Measurements from ENCODE around the gene ABHD2.
"Not testable (repeated sequence)": the region's sequence is repeated elsewhere in the genome, so short reads cannot be mapped to it uniquely, and the experiment has no call there.

The ABHD2 gene

GRCh38 chr15:89135387-89136077 lies 47.3 kb downstream of the ABHD2 start:
- FAIRE-seq; DNase-seq (ENCODE audit: extremely low spot score, insufficient read length, low read depth): not testable (repeated sequence)

GRCh38 chr15:89136078-89136806 lies 48.0 kb downstream of the ABHD2 start:
- FAIRE-seq (no peak), DNase-seq (ENCODE audit: extremely low spot score, insufficient read length, low read depth) (no peak)

GRCh38 chr15:89136818-89137772 lies 48.8 kb downstream of the ABHD2 start:
- FAIRE-seq = no peak
- DNase-seq (ENCODE audit: extremely low spot score, insufficient read length, low read depth) = no peak

- no peak for FAIRE-seq
Measured at GRCh38 chr15:89137926-89138325, 49.7 kb downstream of the ABHD2 start.

GRCh38 chr15:89138999-89139612 lies 50.9 kb downstream of the ABHD2 start:
- no peak for FAIRE-seq

More at GRCh38 chr15:89137926-89138325, 49.7 kb downstream of the ABHD2 start:
- DNase-seq (ENCODE audit: extremely low spot score, insufficient read length, low read depth) = no peak

GRCh38 chr15:89139613-89140499 lies 51.6 kb downstream of the ABHD2 start:
- no peak for FAIRE-seq
- DNase-seq (ENCODE audit: extremely low spot score, insufficient read length, low read depth) = no peak

More at GRCh38 chr15:89138999-89139612, 50.9 kb downstream of the ABHD2 start:
- DNase-seq (ENCODE audit: extremely low spot score, insufficient read length, low read depth) = no peak

GRCh38 chr15:89140595-89140994 lies 52.3 kb downstream of the ABHD2 start:
- FAIRE-seq (no peak), DNase-seq (ENCODE audit: extremely low spot score, insufficient read length, low read depth) (no peak)

GRCh38 chr15:89141159-89141558 lies 52.9 kb downstream of the ABHD2 start:
- DNase-seq (ENCODE audit: extremely low spot score, insufficient read length, low read depth); FAIRE-seq: not testable (repeated sequence)

GRCh38 chr15:89141885-89142284 lies 53.6 kb downstream of the ABHD2 start:
- no peak for FAIRE-seq
- no peak for DNase-seq (ENCODE audit: extremely low spot score, insufficient read length, low read depth)

GRCh38 chr15:89142423-89142822 lies 54.2 kb downstream of the ABHD2 start:
- FAIRE-seq (no peak), DNase-seq (ENCODE audit: extremely low spot score, insufficient read length, low read depth) (no peak)

- DNase-seq (ENCODE audit: extremely low spot score, insufficient read length, low read depth) (no peak), FAIRE-seq (no peak)
Measured at GRCh38 chr15:89143503-89144162, 55.4 kb downstream of the ABHD2 start.

- DNase-seq (ENCODE audit: extremely low spot score, insufficient read length, low read depth) (no peak), FAIRE-seq (no peak)
Measured at GRCh38 chr15:89144491-89144890, 56.2 kb downstream of the ABHD2 start.

- FAIRE-seq (no peak), DNase-seq (ENCODE audit: extremely low spot score, insufficient read length, low read depth) (no peak)
Measured at GRCh38 chr15:89146366-89146765, 58.1 kb downstream of the ABHD2 start.

GRCh38 chr15:89148126-89148525 lies 59.9 kb downstream of the ABHD2 start:
- FAIRE-seq (no peak), DNase-seq (ENCODE audit: extremely low spot score, insufficient read length, low read depth) (no peak)

- FAIRE-seq (no peak), DNase-seq (ENCODE audit: extremely low spot score, insufficient read length, low read depth) (no peak)
Measured at GRCh38 chr15:89149501-89150101, 61.3 kb downstream of the ABHD2 start.

GRCh38 chr15:89150287-89150686 lies 62.0 kb downstream of the ABHD2 start:
- DNase-seq (ENCODE audit: extremely low spot score, insufficient read length, low read depth) = no peak
- FAIRE-seq = no peak

- no peak for FAIRE-seq
- DNase-seq (ENCODE audit: extremely low spot score, insufficient read length, low read depth) = no peak
Measured at GRCh38 chr15:89150762-89151664, 62.8 kb downstream of the ABHD2 start.

Measured in GM18507 (cell line).